HCT116 (cell line): ENCODE measurements around the gene ZBTB12.

Experiments used
- POLR2AphosphoS5 ChIP-seq: IDR thresholded peaks from 2 replicates; pipeline ENCODE4 v1.6.1; 2011; ENCODE audit warnings: mild to moderate bottlenecking, low read depth, low read length, moderate library complexity
- SIN3A ChIP-seq: IDR thresholded peaks from 2 replicates; pipeline ENCODE4 v1.6.1; 2012; ENCODE audit warnings: low read depth
- SP1 ChIP-seq: IDR thresholded peaks from 2 replicates; pipeline ENCODE4 v1.6.1; 2012; ENCODE audit warnings: low read depth
- TF ChIP-seq, protein P1 (sequence below): IDR thresholded peaks from 2 replicates; pipeline ENCODE4 v1.6.1; 2012
- TF ChIP-seq, protein P2 (sequence below), 3 experiments: fragments of 200-600 bp in 1 of 3; sonication (generic) in 1 of 3; IDR thresholded peaks in 2 of 3; conservative IDR thresholded peaks in 1 of 3; 2 replicates each; pipeline ENCODE4 v1.5.1; 2012 to 2017; ENCODE audit warnings: low read depth in 2 of 3, low read length in 2 of 3, antibody characterized with exemption in 1 of 3, borderline replicate concordance in 1 of 3, control low read depth in 1 of 3, mild to moderate bottlenecking in 1 of 3, mixed read lengths in 1 of 3, mixed run types in 1 of 3, moderate library complexity in 1 of 3; ENCODE audit not compliant: insufficient read depth in 1 of 3
- TF ChIP-seq, protein P3 (sequence below): IDR thresholded peaks from 2 replicates; pipeline ENCODE4 v1.6.1; 2012
- TF ChIP-seq, protein P4 (sequence below): IDR thresholded peaks from 2 replicates; pipeline ENCODE4 v1.6.1; 2012; ENCODE audit warnings: low read depth

DNA sequence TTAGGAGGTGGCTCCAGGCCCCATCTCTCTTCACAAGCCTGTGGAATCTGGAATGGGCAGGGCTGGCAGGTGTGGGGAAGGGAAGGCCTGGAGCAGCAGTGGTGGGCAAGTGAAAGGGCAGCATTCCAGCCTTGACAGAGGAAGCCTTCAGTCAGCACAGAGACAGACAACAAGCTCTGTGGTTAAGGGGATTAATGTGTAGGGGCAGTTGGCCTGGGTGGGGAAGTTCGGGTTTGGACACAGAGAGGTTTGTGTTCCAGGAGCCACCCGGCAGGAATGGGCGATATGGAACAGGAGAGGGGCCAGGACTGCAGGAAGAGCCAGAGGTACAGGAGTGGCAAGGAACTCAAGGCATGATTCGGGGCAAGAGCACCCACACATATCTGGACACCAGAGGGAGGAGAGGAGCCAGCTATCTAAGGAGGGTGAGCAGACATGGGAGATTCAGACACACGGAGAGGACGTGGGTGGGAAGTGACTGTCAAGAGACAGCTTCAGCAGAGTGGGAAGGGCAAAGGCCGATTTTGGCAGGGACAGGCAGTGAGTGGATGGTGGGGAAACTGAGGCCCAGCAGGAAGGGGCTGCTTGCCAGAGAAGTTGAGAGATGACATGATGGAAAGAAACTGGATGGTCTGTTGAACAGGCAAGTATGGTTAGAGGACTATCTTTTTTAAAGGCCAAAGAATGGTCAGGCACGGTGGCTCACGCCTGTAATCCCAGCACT lies 20.6 kb downstream of the ZBTB12 start:
- TF ChIP-seq POLR2AphosphoS5 = no peak
- TF ChIP-seq, protein P1, sequence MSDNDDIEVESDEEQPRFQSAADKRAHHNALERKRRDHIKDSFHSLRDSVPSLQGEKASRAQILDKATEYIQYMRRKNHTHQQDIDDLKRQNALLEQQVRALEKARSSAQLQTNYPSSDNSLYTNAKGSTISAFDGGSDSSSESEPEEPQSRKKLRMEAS = no peak
- TF ChIP-seq, protein P2, sequence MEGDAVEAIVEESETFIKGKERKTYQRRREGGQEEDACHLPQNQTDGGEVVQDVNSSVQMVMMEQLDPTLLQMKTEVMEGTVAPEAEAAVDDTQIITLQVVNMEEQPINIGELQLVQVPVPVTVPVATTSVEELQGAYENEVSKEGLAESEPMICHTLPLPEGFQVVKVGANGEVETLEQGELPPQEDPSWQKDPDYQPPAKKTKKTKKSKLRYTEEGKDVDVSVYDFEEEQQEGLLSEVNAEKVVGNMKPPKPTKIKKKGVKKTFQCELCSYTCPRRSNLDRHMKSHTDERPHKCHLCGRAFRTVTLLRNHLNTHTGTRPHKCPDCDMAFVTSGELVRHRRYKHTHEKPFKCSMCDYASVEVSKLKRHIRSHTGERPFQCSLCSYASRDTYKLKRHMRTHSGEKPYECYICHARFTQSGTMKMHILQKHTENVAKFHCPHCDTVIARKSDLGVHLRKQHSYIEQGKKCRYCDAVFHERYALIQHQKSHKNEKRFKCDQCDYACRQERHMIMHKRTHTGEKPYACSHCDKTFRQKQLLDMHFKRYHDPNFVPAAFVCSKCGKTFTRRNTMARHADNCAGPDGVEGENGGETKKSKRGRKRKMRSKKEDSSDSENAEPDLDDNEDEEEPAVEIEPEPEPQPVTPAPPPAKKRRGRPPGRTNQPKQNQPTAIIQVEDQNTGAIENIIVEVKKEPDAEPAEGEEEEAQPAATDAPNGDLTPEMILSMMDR (IDR thresholded peaks at IDR 0.05 in 2 of 3, conservative IDR thresholded peaks at IDR 0.05 in 1 of 3; ENCODE audit: borderline replicate concordance in 1 of 3, insufficient read depth in 1 of 3, low read depth in 2 of 3, low read length in 2 of 3) = no peak
- no peak for TF ChIP-seq SP1
- TF ChIP-seq, protein P3, sequence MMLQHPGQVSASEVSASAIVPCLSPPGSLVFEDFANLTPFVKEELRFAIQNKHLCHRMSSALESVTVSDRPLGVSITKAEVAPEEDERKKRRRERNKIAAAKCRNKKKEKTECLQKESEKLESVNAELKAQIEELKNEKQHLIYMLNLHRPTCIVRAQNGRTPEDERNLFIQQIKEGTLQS = no peak
- TF ChIP-seq, protein P4, sequence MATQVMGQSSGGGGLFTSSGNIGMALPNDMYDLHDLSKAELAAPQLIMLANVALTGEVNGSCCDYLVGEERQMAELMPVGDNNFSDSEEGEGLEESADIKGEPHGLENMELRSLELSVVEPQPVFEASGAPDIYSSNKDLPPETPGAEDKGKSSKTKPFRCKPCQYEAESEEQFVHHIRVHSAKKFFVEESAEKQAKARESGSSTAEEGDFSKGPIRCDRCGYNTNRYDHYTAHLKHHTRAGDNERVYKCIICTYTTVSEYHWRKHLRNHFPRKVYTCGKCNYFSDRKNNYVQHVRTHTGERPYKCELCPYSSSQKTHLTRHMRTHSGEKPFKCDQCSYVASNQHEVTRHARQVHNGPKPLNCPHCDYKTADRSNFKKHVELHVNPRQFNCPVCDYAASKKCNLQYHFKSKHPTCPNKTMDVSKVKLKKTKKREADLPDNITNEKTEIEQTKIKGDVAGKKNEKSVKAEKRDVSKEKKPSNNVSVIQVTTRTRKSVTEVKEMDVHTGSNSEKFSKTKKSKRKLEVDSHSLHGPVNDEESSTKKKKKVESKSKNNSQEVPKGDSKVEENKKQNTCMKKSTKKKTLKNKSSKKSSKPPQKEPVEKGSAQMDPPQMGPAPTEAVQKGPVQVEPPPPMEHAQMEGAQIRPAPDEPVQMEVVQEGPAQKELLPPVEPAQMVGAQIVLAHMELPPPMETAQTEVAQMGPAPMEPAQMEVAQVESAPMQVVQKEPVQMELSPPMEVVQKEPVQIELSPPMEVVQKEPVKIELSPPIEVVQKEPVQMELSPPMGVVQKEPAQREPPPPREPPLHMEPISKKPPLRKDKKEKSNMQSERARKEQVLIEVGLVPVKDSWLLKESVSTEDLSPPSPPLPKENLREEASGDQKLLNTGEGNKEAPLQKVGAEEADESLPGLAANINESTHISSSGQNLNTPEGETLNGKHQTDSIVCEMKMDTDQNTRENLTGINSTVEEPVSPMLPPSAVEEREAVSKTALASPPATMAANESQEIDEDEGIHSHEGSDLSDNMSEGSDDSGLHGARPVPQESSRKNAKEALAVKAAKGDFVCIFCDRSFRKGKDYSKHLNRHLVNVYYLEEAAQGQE = no peak
- TF ChIP-seq SIN3A = no peak
